Left lung (tissue), 10 donors: ENCODE results near the gene TOX4. TPM values are rescaled to one million over a fixed set of nuclear protein-coding genes. Genes with fewer than 3 reads are reported as not detected.

Experiments
- ATAC-seq: fragments of 200-7000 bp; cut with Tn5 transposase; one replicate; pipeline ENCODE4 v1.9.1; 2020; ENCODE audit warnings: moderate library complexity
- DNase-seq, 4 donors: peaks; one replicate each; pipeline ENCODE4 v3.0.0-alpha.2; 2013 to 2020
- H3K27ac ChIP-seq, 2 donors: fragments of 200-600 bp; sonication (generic) in 1 of 2; one replicate each; pipeline versions ENCODE4 v1.5.0 to v1.8.0; 2020 to 2021
- H3K27me3 ChIP-seq, 2 donors: fragments of 200-600 bp; sonication (generic) in 1 of 2; one replicate each; pipeline versions ENCODE4 v1.5.0 to v1.8.0; 2020 to 2021
- H3K36me3 ChIP-seq, 2 donors: fragments of 200-600 bp; sonication (generic) in 1 of 2; one replicate each; pipeline versions ENCODE4 v1.5.0 to v1.8.0; 2020 to 2021
- H3K4me1 ChIP-seq, 2 donors: fragments of 200-600 bp; one replicate each; pipeline ENCODE4 v1.8.0; 2021
- H3K4me3 ChIP-seq, 2 donors: fragments of 200-600 bp; sonication (generic) in 1 of 2; one replicate each; pipeline versions ENCODE4 v1.5.0 to v1.8.0; 2020 to 2021; ENCODE audit warnings: mild to moderate bottlenecking in 1 of 2
- H3K9me3 ChIP-seq, 2 donors: fragments of 200-600 bp; sonication (generic) in 1 of 2; one replicate each; pipeline versions ENCODE4 v1.5.0 to v1.8.0; 2020 to 2021
- CTCF ChIP-seq, 2 donors: fragments of 200-600 bp; sonication (generic) in 1 of 2; IDR thresholded peaks; one replicate each; pipeline versions ENCODE4 v1.5.0 to v1.8.0; 2021; ENCODE audit warnings: antibody characterized with exemption in 2 of 2
- intact Hi-C, 2 donors: fragments of 100-400 bp; cut with DNase I; formaldehyde crosslinking; loops; one replicate each; pipeline versions ENCODE4 v1.11.2 to v1.14.2; 2022
- polyA plus RNA-seq, 6 donors: library from polyadenylated mRNA; unstranded; fragments of 120-200 nt; gene quantifications; one replicate each; pipeline ENCODE4 v1.2.1, GENCODE V29; 2013; ENCODE audit not compliant: insufficient read length in 6 of 6
- total RNA-seq, 2 donors: library from RNA; stranded (reverse); fragmentation: NEBNext Ultra II Directional; extraction: Animal tissue kit (Norgen Biotek cat#: 25700); gene quantifications; one replicate each; pipeline ENCODE4 v1.2.1, GENCODE V29; 2021
- donor health status: DM: no; HTN: yes; CAD: no.
- donor health status: DM: no; HTN: no; CAD: no.

TOX4 gene
- total and polyA plus RNA-seq, 8 donors = 56.3 to 69.1 (median 60.7) TPM

GRCh38 chr14:21455592-21455911 lies 21.4 kb upstream of the TOX4 start:
- Histone ChIP-seq H3K4me1 (peaks cover 10 to 48% of the 10 kb centered on the region in 2 donors), H3K27me3 (no peaks in the 10 kb centered on the region), H3K36me3 (peaks cover 0 to 14% of the 10 kb centered on the region in 2 donors), H3K9me3 (no peaks in the 10 kb centered on the region), H3K27ac (peak overlapping the region; percentile 98), H3K4me3 (peak overlapping the region; percentile 85 to 91)
- no peak for TF ChIP-seq CTCF (IDR thresholded peaks at IDR 0.05)
- no peak for DNase-seq
- ATAC-seq = peak; percentile 46
- intact Hi-C loops = no loop called here

- H3K27ac ChIP-seq = peak within 1 kb of the TSS; percentile 98
- intact Hi-C loops = no loop called here
- peaks cover 10 to 48% of the 10 kb centered on the region in 2 donors for H3K4me1 ChIP-seq
- H3K9me3 ChIP-seq = no peaks in the 10 kb centered on the region
- DNase-seq = peak; percentile 99 to 100 (median 100)
- peak within 1 kb of the TSS; percentile 85 to 91 for H3K4me3 ChIP-seq
- no peaks in the 10 kb centered on the region for H3K27me3 ChIP-seq
- peak; percentile 42 to 67 for TF ChIP-seq CTCF (IDR thresholded peaks at IDR 0.05)
- peaks cover 3 to 19% of the 10 kb centered on the region in 2 donors for H3K36me3 ChIP-seq
- ATAC-seq = peak; percentile 99
Measured at GRCh38 chr14:21455912-21456667, 20.9 kb upstream of the TOX4 start, which contains the start of gene CHD8. Gene CHD8 (minus strand): TSS chr14:21456123. CDS start chr14:21431643, 24,480 bp downstream.

- H3K4me1 ChIP-seq = no peaks in the 10 kb centered on the region
- ATAC-seq (no peak), DNase-seq (no peak)
- H3K4me3 ChIP-seq = no peak overlapping the region
- no peaks in the 10 kb centered on the region for H3K27me3 ChIP-seq
- no peak for TF ChIP-seq CTCF (IDR thresholded peaks at IDR 0.05)
- no peak overlapping the region for H3K27ac ChIP-seq
- H3K36me3 ChIP-seq = peaks cover 0 to 74% of the 10 kb centered on the region in 2 donors
- no peaks in the 10 kb centered on the region for H3K9me3 ChIP-seq
- intact Hi-C loops = no loop called here
Measured at GRCh38 chr14:21467616-21468015, 9.4 kb upstream of the TOX4 start.

- Histone ChIP-seq H3K9me3 (no peaks in the 10 kb centered on the region), H3K36me3 (peaks cover 0 to 21% of the 10 kb centered on the region in 2 donors), H3K27me3 (no peaks in the 10 kb centered on the region), H3K4me3 (peak overlapping the region; percentile 60 to 85), H3K4me1 (peaks cover 14 to 33% of the 10 kb centered on the region in 2 donors), H3K27ac (peak overlapping the region; percentile 76 to 78)
- ATAC-seq (peak; percentile 37), DNase-seq (no peak)
- intact Hi-C loops = no loop called here
- no peak for TF ChIP-seq CTCF (IDR thresholded peaks at IDR 0.05)
Measured at GRCh38 chr14:21475767-21476522, 1.1 kb upstream of the TOX4 start.

- H3K36me3 ChIP-seq = peaks cover 0 to 26% of the 10 kb centered on the region in 2 donors
- H3K27me3 ChIP-seq = no peaks in the 10 kb centered on the region
- peak overlapping the region; percentile 76 to 78 for H3K27ac ChIP-seq
- peak overlapping the region; percentile 60 to 85 for H3K4me3 ChIP-seq
- DNase-seq = peak in 2 of 4 donors; percentile 90 to 95
- peaks cover 14 to 33% of the 10 kb centered on the region in 2 donors for H3K4me1 ChIP-seq
- no peaks in the 10 kb centered on the region for H3K9me3 ChIP-seq
- ATAC-seq = peak; percentile 92
- TF ChIP-seq CTCF (IDR thresholded peaks at IDR 0.05) = no peak
- intact Hi-C loops = no loop called here
Measured at GRCh38 chr14:21476523-21476924, 471 bp upstream of the TOX4 start.
